H1 (cell line): ENCODE results near the gene CNDP2. TPM values are rescaled to one million over a fixed set of nuclear protein-coding genes. Genes with fewer than 3 reads are reported as not detected.

Experiments
- RAD21 ChIP-seq, 2 experiments: IDR thresholded peaks in 1 of 2; conservative IDR thresholded peaks in 1 of 2; 2 replicates each; pipeline ENCODE4 v1.6.1; 2011; ENCODE audit warnings: low read depth in 2 of 2, low read length in 2 of 2, improper control_type of control experiment in 1 of 2, inconsistent platforms in 1 of 2, mild to moderate bottlenecking in 1 of 2, moderate library complexity in 1 of 2
- polyA plus RNA-seq, 7 experiments: library from polyadenylated mRNA; depleted of rRNA in 3 of 7; stranded (reverse) in 5 of 7; unstranded in 2 of 7; fragments of >200 nt in 5 of 7; fragments of 200-250 nt in 2 of 7; gene quantifications; 1 replicate in 5 of 7; 2 replicates in 1 of 7; 4 replicates in 1 of 7; pipeline versions ENCODE4 v1.2.1 to v1.2.3, GENCODE V29; 2011 to 2013; ENCODE audit warnings: missing spikeins in 2 of 7, mixed read lengths in 2 of 7
- total RNA-seq: library from RNA; stranded (reverse); fragmentation: NEBNext Ultra II Directional; extraction: Animal tissue kit (Norgen Biotek cat#: 25700); gene quantifications from 2 replicates; pipeline ENCODE4 v1.2.1, GENCODE V29; 2021

The CNDP2 gene
- total and polyA plus RNA-seq, 2 of the 8 experiments (the other 6 are each of a cell fraction or from before 2014, with no cell fraction given): 71.8 to 243 TPM

- TF ChIP-seq RAD21 (IDR thresholded peaks at IDR 0.05 in 1 of 2, conservative IDR thresholded peaks at IDR 0.05 in 1 of 2; ENCODE audit: low read depth in 2 of 2, low read length in 2 of 2): no peak
These were observed 43.1 kb upstream of the CNDP2 start (continued) for GRCh38 chr18:74453016-74453566.
